K562 (cell line): ENCODE results near the gene ADORA2B. TPM values are rescaled to one million over a fixed set of nuclear protein-coding genes. Genes with fewer than 3 reads are reported as not detected.

ENCODE experiments used
- BRCA1 ChIP-seq, 2 experiments: fragments of 450-650 bp in 1 of 2; sonication (generic) in 1 of 2; formaldehyde crosslinking in 1 of 2; IDR thresholded peaks; 2 replicates each; pipeline versions ENCODE4 v1.5.0 to v1.6.1; 2017 to 2020; ENCODE audit warnings: mild to moderate bottlenecking in 1 of 2, missing genetic modification reagents in 1 of 2
- CHD1 ChIP-seq: fragments of 200-600 bp; sonication (generic); IDR thresholded peaks from one replicate; pipeline ENCODE4 v1.6.1; 2012; ENCODE audit warnings: mild to moderate bottlenecking, moderate library complexity, low read length, inconsistent platforms
- ELK1 ChIP-seq: sonication (generic); formaldehyde crosslinking; IDR thresholded peaks from 2 replicates; pipeline ENCODE4 v1.8.1; 2022; ENCODE audit warnings: missing genetic modification reagents
- FIP1L1 ChIP-seq: fragments of 200-400 bp; formaldehyde crosslinking; IDR thresholded peaks from 2 replicates; pipeline ENCODE4 v1.6.1; 2018; ENCODE audit warnings: mild to moderate bottlenecking, low read depth, low read length; ENCODE audit not compliant: poor library complexity, severe bottlenecking
- FOXA3 ChIP-seq, 2 experiments: fragments of 450-650 bp in 1 of 2; sonication (generic) in 1 of 2; formaldehyde crosslinking; IDR thresholded peaks in 1 of 2; conservative IDR thresholded peaks in 1 of 2; 2 replicates each; pipeline versions ENCODE4 v1.4.0 to v1.8.0; 2020 to 2022; ENCODE audit warnings: mild to moderate bottlenecking in 2 of 2, missing genetic modification reagents in 1 of 2
- GABPB1 ChIP-seq: sonication (generic); formaldehyde crosslinking; IDR thresholded peaks from 2 replicates; pipeline ENCODE4 v1.8.0; 2022; ENCODE audit warnings: mild to moderate bottlenecking, missing genetic modification reagents
- HDAC3 ChIP-seq: fragments of 450-650 bp; IDR thresholded peaks from 2 replicates; pipeline ENCODE4 v1.6.1; 2018; ENCODE audit warnings: borderline replicate concordance, mild to moderate bottlenecking, moderate library complexity; ENCODE audit not compliant: partially characterized antibody
- HDAC6 ChIP-seq: IDR thresholded peaks from 2 replicates; pipeline ENCODE4 v1.6.1; 2012; ENCODE audit warnings: low read depth, mild to moderate bottlenecking, control low read depth, inconsistent platforms, low read length, moderate library complexity
- MCM3 ChIP-seq: fragments of 450-650 bp; IDR thresholded peaks from 2 replicates; pipeline ENCODE4 v1.6.1; 2016
- NELFE ChIP-seq: IDR thresholded peaks from 2 replicates; pipeline ENCODE4 v1.6.1; 2011; ENCODE audit warnings: mild to moderate bottlenecking; ENCODE audit not compliant: insufficient read depth, insufficient read length
- NR4A1 ChIP-seq, 2 experiments: fragments of 250-450 bp in 1 of 2; fragments of 450-650 bp in 1 of 2; sonication (Bioruptor Pico) in 1 of 2; IDR thresholded peaks; 2 replicates each; pipeline versions ENCODE4 v1.4.0 to v1.6.1; 2016 to 2020; ENCODE audit warnings: mild to moderate bottlenecking in 2 of 2, missing compliant biosample characterization in 1 of 2, missing genetic modification characterization in 1 of 2, moderate library complexity in 1 of 2
- PHB2 ChIP-seq: fragments of 450-650 bp; IDR thresholded peaks from 2 replicates; pipeline ENCODE4 v1.6.1; 2017; ENCODE audit warnings: low read depth
- SMARCB1 ChIP-seq: IDR thresholded peaks from 2 replicates; pipeline ENCODE4 v1.6.1; 2011; ENCODE audit warnings: improper control_type of control experiment, low read depth; ENCODE audit not compliant: insufficient read length
- SNRNP70 ChIP-seq: fragments of 200-400 bp; formaldehyde crosslinking; optimal IDR thresholded peaks from 2 replicates; pipeline ENCODE3; 2017; ENCODE audit warnings: low read depth, low read length
- ZBTB1 ChIP-seq: sonication (generic); formaldehyde crosslinking; IDR thresholded peaks from 2 replicates; pipeline ENCODE4 v1.8.1; 2023; ENCODE audit warnings: missing genetic modification reagents, low read depth, mild to moderate bottlenecking, borderline replicate concordance
- ZNF121 ChIP-seq: sonication (generic); formaldehyde crosslinking; conservative IDR thresholded peaks from 2 replicates; pipeline ENCODE4 v1.8.0; 2022; ENCODE audit warnings: missing genetic modification reagents
- ZNF134 ChIP-seq: fragments of 250-450 bp; sonication (Bioruptor Pico); conservative IDR thresholded peaks from 2 replicates; pipeline ENCODE4 v1.4.0; 2020
- ZNF263 ChIP-seq: sonication (generic); formaldehyde crosslinking; IDR thresholded peaks from 2 replicates; pipeline ENCODE4 v1.8.0; 2022; ENCODE audit warnings: mild to moderate bottlenecking, missing genetic modification reagents, borderline replicate concordance
- ZNF695 ChIP-seq: fragments of 450-650 bp; formaldehyde crosslinking; IDR thresholded peaks from 2 replicates; pipeline ENCODE4 v1.4.0; 2020; ENCODE audit warnings: mild to moderate bottlenecking, moderate library complexity
- polyA plus RNA-seq, 8 experiments: library from polyadenylated mRNA; depleted of rRNA in 4 of 8; stranded (reverse) in 5 of 8; unstranded in 3 of 8; fragments of >200 nt; fragmentation: Nextera tagmentation in 2 of 8; fragmentation: Illumina TruSeq in 1 of 8; extraction: Ambion mirVana in 2 of 8; extraction: Trizol in 1 of 8; gene quantifications; 2 replicates each; pipeline versions ENCODE4 v1.2.1 to v1.2.3, GENCODE V29; 2011 to 2014; ENCODE audit warnings: inconsistent platforms in 1 of 8, missing spikeins in 1 of 8
- total RNA-seq, 7 experiments: library from RNA; depleted of rRNA in 6 of 7; stranded (reverse); fragments of >200 nt in 6 of 7; fragmentation: Illumina TruSeq in 2 of 7; extraction: Trizol in 2 of 7; gene quantifications; 2 replicates each; pipeline versions ENCODE4 v1.2.1 to v1.2.3, GENCODE V29; 2011 to 2021; ENCODE audit warnings: low replicate concordance in 1 of 7
- TF ChIP-seq, protein P1 (sequence below): fragments of 250-450 bp; sonication (Bioruptor Pico); IDR thresholded peaks from 2 replicates; pipeline ENCODE4 v1.5.0; 2021; ENCODE audit warnings: mild to moderate bottlenecking, moderate library complexity
- TF ChIP-seq, protein P2 (sequence below): fragments of 450-650 bp; IDR thresholded peaks from 2 replicates; pipeline ENCODE4 v1.6.1; 2017; ENCODE audit warnings: antibody characterized with exemption

Gene ADORA2B
- total and polyA plus RNA-seq, 9 of the 15 experiments (the other 6 are each of a cell fraction or from before 2014, with no cell fraction given) = 6.4 to 16.6 (median 10.5) TPM

DNA sequence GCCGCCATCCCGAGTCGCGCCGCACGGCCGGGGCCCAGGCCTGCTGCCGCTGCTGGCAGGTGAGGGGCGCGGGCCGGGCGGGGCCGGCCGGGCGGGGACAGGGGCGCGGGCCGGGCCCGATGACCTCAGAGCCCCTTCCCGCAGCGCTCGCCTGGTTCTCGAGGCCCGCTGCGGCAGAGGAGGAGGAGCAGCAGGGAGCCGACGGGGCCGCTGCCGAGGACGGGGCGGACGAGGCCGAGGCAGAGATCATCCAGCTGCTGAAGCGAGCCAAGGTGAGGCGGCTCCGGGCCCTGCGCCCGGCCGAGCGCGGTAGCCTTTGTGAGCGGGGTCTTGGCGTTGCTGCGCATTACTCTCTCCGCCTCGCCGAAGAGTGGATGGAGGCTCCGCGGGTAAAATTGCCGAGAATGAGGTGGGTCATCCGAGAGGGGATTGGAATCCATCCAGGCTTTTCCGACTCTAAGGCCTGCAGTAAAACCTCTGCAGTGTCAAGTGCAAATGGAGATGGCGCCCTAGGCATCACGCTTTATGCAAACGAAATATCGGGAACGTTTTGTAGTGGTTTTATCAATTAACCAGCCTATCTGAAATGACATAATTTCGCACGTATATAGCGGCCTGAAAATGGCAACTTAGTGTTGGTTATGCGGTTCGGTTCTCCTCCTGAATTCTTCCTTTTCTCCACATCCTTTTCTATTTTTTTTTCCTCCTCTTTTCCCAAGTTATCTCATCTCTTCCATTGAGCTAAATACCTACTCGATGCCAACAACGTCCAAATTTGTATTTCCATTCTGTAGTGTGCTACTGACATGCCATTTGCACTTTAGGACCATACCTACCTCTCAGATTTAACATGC, 55.3 kb downstream of the ADORA2B start (continued):
- TF ChIP-seq, protein P1, sequence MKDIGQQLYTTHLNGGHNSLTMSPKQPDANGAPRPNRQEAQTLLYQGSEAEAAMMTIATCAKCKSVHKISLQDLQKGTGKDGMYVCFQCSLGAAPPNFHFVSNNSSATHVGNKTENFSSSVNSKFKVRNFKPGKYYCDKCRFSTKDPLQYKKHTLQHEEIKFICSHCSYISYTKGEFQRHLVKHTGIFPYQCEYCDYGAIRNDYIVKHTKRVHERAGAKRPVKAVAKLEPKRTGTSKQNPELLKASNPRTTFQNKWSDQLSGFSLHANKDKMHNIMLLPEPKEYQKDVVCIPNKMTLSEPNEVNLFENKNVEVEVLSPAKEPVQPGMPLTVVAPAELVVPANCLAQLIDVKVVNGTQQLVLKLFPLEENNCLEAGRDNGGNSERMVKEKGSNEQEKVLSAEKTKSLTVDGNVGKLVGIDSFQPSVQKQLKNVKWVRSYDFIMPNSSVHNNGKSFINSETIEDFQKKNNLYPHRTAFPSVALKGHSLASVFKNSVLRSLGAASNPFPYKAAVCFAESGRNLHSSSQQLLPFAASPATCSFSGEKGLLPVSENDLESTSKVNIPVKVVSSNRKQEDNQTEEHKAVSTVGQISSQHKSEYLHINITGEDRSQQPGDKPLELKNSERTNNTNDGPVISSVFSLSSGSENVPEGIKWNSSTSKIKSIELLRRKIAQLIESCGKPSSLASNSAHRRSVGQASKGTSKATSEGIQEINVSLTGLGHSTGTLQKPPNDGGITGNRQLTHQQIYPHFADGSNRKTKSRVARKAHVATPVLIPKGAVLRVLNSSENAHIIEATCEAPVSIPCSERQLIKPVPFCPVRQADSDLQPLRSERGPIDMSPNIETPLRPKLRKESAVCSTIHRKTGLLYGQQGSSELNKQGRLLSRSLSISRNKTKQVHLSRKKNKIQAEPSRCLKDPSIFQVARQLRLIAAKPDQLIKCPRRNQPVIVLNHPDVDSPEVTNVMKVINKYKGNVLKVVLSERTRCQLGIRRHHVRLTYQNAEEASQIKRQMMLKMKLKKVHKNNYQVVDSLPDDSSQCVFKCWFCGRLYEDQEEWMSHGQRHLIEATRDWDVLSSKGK (CRISPR knock-in tag) = no peak
- TF ChIP-seq ELK1 = no peak
- no peak for TF ChIP-seq MCM3
- peak; percentile 14 for TF ChIP-seq FIP1L1
- TF ChIP-seq SNRNP70 = no peak
- no peak for TF ChIP-seq BRCA1 (IDR thresholded peaks at IDR 0.05)
- TF ChIP-seq BRCA1 (CRISPR knock-in tag; IDR thresholded peaks at IDR 0.05) = no peak
- no peak for TF ChIP-seq NELFE
- no peak for TF ChIP-seq HDAC6
- TF ChIP-seq ZNF121 (CRISPR knock-in tag) = no peak
- TF ChIP-seq PHB2 = no peak
- TF ChIP-seq GABPB1 (CRISPR knock-in tag) = no peak
- peak; percentile 18 for TF ChIP-seq CHD1
- 0 out of 2 replicates have a peak, but pooled peaks have one; percentile 21 for TF ChIP-seq ZNF263 (CRISPR knock-in tag)
- no peak for TF ChIP-seq NR4A1 (CRISPR knock-in tag; IDR thresholded peaks at IDR 0.05)
- TF ChIP-seq NR4A1 (tag; IDR thresholded peaks at IDR 0.05) = no peak
- no peak for TF ChIP-seq ZBTB1 (CRISPR knock-in tag)
- no peak for TF ChIP-seq HDAC3
- no peak for TF ChIP-seq ZNF134
- TF ChIP-seq SMARCB1 = no peak
- TF ChIP-seq, protein P2, sequence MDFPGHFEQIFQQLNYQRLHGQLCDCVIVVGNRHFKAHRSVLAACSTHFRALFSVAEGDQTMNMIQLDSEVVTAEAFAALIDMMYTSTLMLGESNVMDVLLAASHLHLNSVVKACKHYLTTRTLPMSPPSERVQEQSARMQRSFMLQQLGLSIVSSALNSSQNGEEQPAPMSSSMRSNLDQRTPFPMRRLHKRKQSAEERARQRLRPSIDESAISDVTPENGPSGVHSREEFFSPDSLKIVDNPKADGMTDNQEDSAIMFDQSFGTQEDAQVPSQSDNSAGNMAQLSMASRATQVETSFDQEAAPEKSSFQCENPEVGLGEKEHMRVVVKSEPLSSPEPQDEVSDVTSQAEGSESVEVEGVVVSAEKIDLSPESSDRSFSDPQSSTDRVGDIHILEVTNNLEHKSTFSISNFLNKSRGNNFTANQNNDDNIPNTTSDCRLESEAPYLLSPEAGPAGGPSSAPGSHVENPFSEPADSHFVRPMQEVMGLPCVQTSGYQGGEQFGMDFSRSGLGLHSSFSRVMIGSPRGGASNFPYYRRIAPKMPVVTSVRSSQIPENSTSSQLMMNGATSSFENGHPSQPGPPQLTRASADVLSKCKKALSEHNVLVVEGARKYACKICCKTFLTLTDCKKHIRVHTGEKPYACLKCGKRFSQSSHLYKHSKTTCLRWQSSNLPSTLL = no peak
- no peak for TF ChIP-seq ZNF695
- 0 out of 4 replicates have a peak, but pooled peaks of 1 of the 2 experiments have one; percentile 9 for TF ChIP-seq FOXA3 (CRISPR knock-in tag; conservative IDR thresholded peaks at IDR 0.05 in 1 of 2, IDR thresholded peaks at IDR 0.05 in 1 of 2)
